ENCODE measurements around the gene SPESP1. TPM values are rescaled to one million over a fixed set of nuclear protein-coding genes. Genes with fewer than 3 reads are reported as not detected.

SPESP1 gene
- polyA plus RNA-seq, 1 of the 3 experiments (the other 2 are of a cell fraction): not detected

DNA sequence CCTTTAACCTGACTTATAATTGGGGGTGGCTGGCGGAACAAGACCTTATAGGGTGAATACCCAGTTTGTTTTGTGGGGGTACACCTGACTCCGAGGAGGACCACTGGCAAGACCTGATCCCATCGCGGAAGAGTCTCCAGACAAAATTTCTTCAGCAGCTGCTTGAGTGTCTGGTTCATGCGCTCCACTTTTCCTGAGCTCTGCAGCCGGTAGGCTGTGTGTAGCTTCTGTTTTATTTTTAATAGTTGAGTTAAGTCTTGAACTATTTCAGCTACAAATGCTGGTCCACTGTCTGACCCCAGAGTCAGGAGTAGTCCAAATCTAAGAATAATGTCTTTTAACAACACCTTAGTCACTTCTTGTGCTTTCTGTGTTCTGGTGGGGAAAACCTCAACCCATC is 63.0 kb downstream of the SPESP1 start:
- 86% methylated on average over 6 of the region's 6 CpGs for WGBS (ENCODE audit: low lambda C conversion rate)
- DNase-seq: no peak

DNA sequence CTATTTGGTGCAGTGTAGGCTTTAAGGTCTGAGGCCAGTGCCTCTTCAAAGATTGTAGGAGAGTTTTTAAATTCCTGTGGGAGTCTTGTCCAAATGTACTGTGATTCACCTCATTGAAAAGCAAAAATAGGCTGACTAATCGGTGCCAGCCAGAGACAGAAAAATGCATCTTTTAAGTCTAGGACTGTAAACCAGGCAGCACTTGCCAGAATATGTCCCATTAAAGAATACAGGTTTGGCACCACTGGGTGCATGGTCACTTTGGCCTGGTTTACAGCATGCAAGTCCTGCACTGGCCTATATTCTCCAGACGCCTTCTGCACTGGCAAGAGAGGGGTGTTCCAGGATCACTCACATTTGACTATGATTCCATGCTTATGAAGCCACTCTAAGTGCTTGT is 63.8 kb downstream of the SPESP1 start:
- Histone ChIP-seq H3K4me1 (ENCODE audit: control insufficient read depth in 1 of 2, insufficient read depth in 2 of 2, low read depth in 1 of 2, low read length in 1 of 2) (peaks cover 0 to 31% of the 10 kb centered on the region in 2 experiments; a peak in 2 of 4 replicates), H4K20me1 (ENCODE audit: insufficient read depth) (no peaks in the 10 kb centered on the region), H3K27ac (ENCODE audit: low read depth in 2 of 2, low read length in 1 of 2) (peak overlapping the region in 1 of 2 experiments; percentile 13; a peak in 1 of 4 replicates), H3K36me3 (replicated peaks in 1 of 2; ENCODE audit: control insufficient read depth in 1 of 2, insufficient read depth in 2 of 2, low read length in 1 of 2) (no peaks in the 10 kb centered on the region), H3K4me2 (no peak overlapping the region), H3K79me2 (ENCODE audit: insufficient read depth) (no peaks in the 10 kb centered on the region), H3K9me2 (no peaks in the 10 kb centered on the region), H3K9ac (no peak overlapping the region), H2AFZ (ENCODE audit: low read depth) (no peak overlapping the region), H3K27me3 (ENCODE audit: insufficient read depth) (no peaks in the 10 kb centered on the region), H3F3A (replicated peaks; ENCODE audit: insufficient read depth) (no peaks in the 10 kb centered on the region), H3K9me3 (no peaks in the 10 kb centered on the region), H3K4me3 (ENCODE audit: low read depth in 2 of 2, low read length in 1 of 2) (no peak overlapping the region)
- DNase-seq: no peak
- 47% methylated on average over 2 of the region's 2 CpGs for WGBS (ENCODE audit: low lambda C conversion rate)
- TF ChIP-seq TCF12 (IDR thresholded peaks at IDR 0.05) (0 out of 2 replicates have a peak, but pooled peaks have one; percentile 4), FOSL2 (IDR thresholded peaks at IDR 0.05; ENCODE audit: borderline replicate concordance, low read depth) (peak; percentile 50; the same call in 1 of the 2 replicates), FOXM1 (IDR thresholded peaks at IDR 0.05; ENCODE audit: low read depth) (no peak)
- POLR2A ChIA-PET: no interaction called here
- CTCF ChIA-PET: no interaction called here

More for the DNA sequence above, 63.0 kb downstream of the SPESP1 start:
- POLR2A ChIA-PET: no interaction called here
- H3K4me3 ChIP-seq (ENCODE audit: low read depth in 2 of 2, low read length in 1 of 2): no peak overlapping the region
- H3K4me2 ChIP-seq: no peak overlapping the region
- H3K27ac ChIP-seq (ENCODE audit: low read depth in 2 of 2, low read length in 1 of 2): peak overlapping the region in 1 of 2 experiments; percentile 13; a peak in 1 of 4 replicates
- no peaks in the 10 kb centered on the region for H3K79me2 ChIP-seq (ENCODE audit: insufficient read depth)
- H3F3A ChIP-seq (replicated peaks; ENCODE audit: insufficient read depth): no peaks in the 10 kb centered on the region
- no peaks in the 10 kb centered on the region for H3K27me3 ChIP-seq (ENCODE audit: insufficient read depth)
- H4K20me1 ChIP-seq (ENCODE audit: insufficient read depth): no peaks in the 10 kb centered on the region
- no peaks in the 10 kb centered on the region for H3K9me3 ChIP-seq
- H3K9me2 ChIP-seq: no peaks in the 10 kb centered on the region
- CTCF ChIA-PET: interaction anchor here (0.8 kb wide), 1 partner anchor 38 kb away, joined by 4 read pairs; no protein-coding TSS in a partner anchor
- peaks cover 0 to 31% of the 10 kb centered on the region in 2 experiments; a peak in 2 of 4 replicates for H3K4me1 ChIP-seq (ENCODE audit: control insufficient read depth in 1 of 2, insufficient read depth in 2 of 2, low read depth in 1 of 2, low read length in 1 of 2)
- no peaks in the 10 kb centered on the region for H3K36me3 ChIP-seq (replicated peaks in 1 of 2; ENCODE audit: control insufficient read depth in 1 of 2, insufficient read depth in 2 of 2, low read length in 1 of 2)
- TF ChIP-seq NFIC (IDR thresholded peaks at IDR 0.05; ENCODE audit: borderline replicate concordance) (no peak), EZH2phosphoT487 (IDR thresholded peaks at IDR 0.05; ENCODE audit: borderline replicate concordance, low read depth) (no peak)
- TF ChIP-seq, protein P1, sequence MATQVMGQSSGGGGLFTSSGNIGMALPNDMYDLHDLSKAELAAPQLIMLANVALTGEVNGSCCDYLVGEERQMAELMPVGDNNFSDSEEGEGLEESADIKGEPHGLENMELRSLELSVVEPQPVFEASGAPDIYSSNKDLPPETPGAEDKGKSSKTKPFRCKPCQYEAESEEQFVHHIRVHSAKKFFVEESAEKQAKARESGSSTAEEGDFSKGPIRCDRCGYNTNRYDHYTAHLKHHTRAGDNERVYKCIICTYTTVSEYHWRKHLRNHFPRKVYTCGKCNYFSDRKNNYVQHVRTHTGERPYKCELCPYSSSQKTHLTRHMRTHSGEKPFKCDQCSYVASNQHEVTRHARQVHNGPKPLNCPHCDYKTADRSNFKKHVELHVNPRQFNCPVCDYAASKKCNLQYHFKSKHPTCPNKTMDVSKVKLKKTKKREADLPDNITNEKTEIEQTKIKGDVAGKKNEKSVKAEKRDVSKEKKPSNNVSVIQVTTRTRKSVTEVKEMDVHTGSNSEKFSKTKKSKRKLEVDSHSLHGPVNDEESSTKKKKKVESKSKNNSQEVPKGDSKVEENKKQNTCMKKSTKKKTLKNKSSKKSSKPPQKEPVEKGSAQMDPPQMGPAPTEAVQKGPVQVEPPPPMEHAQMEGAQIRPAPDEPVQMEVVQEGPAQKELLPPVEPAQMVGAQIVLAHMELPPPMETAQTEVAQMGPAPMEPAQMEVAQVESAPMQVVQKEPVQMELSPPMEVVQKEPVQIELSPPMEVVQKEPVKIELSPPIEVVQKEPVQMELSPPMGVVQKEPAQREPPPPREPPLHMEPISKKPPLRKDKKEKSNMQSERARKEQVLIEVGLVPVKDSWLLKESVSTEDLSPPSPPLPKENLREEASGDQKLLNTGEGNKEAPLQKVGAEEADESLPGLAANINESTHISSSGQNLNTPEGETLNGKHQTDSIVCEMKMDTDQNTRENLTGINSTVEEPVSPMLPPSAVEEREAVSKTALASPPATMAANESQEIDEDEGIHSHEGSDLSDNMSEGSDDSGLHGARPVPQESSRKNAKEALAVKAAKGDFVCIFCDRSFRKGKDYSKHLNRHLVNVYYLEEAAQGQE (IDR thresholded peaks at IDR 0.05; ENCODE audit: low read depth, low read length): no peak
- TF ChIP-seq, protein P2, sequence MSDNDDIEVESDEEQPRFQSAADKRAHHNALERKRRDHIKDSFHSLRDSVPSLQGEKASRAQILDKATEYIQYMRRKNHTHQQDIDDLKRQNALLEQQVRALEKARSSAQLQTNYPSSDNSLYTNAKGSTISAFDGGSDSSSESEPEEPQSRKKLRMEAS (IDR thresholded peaks at IDR 0.05; ENCODE audit: low read depth): no peak
- no peak overlapping the region for H2AFZ ChIP-seq (ENCODE audit: low read depth)
- no peak overlapping the region for H3K9ac ChIP-seq
